Measurements from ENCODE around the gene BLM.

The BLM gene

DNA sequence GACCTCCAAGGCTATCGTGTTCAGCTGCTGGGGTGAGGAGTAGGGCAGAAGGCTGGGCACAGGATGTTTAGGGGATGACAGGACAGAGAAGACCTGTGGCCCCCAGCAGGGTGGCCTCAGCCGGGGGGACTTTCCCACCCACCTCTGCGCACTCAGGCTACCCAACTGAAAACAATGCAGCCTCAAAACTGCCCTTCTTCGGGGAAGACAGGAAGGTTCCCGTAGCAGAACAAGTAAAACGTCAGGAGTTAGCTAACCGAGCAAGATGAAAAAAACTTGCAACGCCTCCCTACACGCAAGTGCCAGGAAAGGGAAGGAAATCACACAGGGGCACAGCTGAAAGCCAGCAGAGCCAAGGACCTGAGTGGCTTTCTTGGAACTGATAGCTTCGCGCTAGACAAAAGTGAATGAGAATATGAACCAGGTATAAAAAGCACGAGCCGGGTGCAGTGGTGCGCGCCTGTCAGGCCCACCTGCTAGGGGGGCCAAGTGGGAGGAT is 112.8 kb downstream of the BLM start:
- Histone ChIP-seq H3K4me3 (ENCODE audit: low read depth, low read length) (no peak overlapping the region), H3K27me3 (ENCODE audit: control insufficient read depth, insufficient read depth, low read length) (no peaks in the 10 kb centered on the region), H3K4me1 (ENCODE audit: control insufficient read depth, insufficient read depth, low read length) (peaks cover 4% of the 10 kb centered on the region), H3K36me3 (ENCODE audit: control insufficient read depth, insufficient read depth, low read length) (no peaks in the 10 kb centered on the region), H3K9ac (ENCODE audit: low read depth, low read length) (no peak overlapping the region), H3K9me3 (ENCODE audit: control insufficient read depth, insufficient read depth, low read length) (no peaks in the 10 kb centered on the region)

DNA sequence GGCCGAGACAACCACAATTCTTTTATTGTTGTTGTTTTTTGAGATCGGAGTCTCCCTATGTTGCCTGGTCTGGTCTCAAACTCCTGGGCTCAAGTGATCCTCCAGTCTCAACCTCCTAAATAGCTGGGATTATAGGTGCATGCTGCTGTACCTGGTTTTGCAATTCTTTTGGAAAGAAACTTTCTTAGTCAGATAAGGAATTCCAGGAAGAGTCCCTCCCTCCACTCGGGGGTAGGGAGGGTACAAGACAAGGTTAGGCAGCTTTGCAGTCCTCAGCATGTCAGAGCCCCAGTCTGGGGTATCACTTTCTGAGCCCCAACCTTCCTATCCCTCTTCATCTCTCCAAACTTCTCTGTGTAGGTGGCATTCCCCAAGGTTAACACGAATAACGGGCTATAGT is 117.5 kb downstream of the BLM start:
- H3K27me3 ChIP-seq (ENCODE audit: control insufficient read depth, insufficient read depth, low read length), result no peaks in the 10 kb centered on the region
- H3K9ac ChIP-seq (ENCODE audit: low read depth, low read length), result no peak overlapping the region
- no peak overlapping the region for H3K4me3 ChIP-seq (ENCODE audit: low read depth, low read length)
- no peaks in the 10 kb centered on the region for H3K36me3 ChIP-seq (ENCODE audit: control insufficient read depth, insufficient read depth, low read length)
- peaks cover 5% of the 10 kb centered on the region for H3K4me1 ChIP-seq (ENCODE audit: control insufficient read depth, insufficient read depth, low read length)
- no peaks in the 10 kb centered on the region for H3K9me3 ChIP-seq (ENCODE audit: control insufficient read depth, insufficient read depth, low read length)

DNA sequence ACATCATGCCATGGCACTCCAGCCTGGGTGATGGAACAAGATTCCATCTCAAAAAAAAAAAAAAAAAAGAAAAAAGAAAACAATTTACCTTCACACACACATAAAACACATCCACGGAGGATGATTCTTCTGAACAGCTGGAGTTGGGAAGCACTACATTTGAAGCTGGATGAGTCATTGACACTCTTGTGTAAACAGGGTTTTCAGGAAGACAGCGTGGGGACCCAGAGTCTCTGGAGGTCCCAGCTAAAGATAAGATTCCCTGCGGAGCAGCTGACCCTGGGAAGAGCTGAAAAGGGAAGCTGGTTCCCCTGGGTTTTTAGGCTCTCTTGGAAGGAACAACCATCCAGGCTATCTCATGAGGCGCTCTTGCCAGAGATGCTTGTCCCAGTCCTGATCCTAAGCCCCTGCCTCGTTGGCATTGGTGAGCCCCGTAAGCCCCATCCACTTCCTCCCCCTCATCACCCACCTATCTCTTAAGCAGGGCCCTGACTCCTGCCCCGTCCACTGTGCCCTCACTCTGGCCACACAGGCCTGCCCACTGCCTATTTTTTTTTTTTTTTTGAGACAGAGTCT is 119.2 kb downstream of the BLM start:
- no peaks in the 10 kb centered on the region for H3K27me3 ChIP-seq (ENCODE audit: control insufficient read depth, insufficient read depth, low read length)
- no peak overlapping the region for H3K4me3 ChIP-seq (ENCODE audit: low read depth, low read length)
- no peaks in the 10 kb centered on the region for H3K36me3 ChIP-seq (ENCODE audit: control insufficient read depth, insufficient read depth, low read length)
- H3K9me3 ChIP-seq (ENCODE audit: control insufficient read depth, insufficient read depth, low read length), result no peaks in the 10 kb centered on the region
- peaks cover 10% of the 10 kb centered on the region for H3K4me1 ChIP-seq (ENCODE audit: control insufficient read depth, insufficient read depth, low read length)
- H3K9ac ChIP-seq (ENCODE audit: low read depth, low read length), result no peak overlapping the region

DNA sequence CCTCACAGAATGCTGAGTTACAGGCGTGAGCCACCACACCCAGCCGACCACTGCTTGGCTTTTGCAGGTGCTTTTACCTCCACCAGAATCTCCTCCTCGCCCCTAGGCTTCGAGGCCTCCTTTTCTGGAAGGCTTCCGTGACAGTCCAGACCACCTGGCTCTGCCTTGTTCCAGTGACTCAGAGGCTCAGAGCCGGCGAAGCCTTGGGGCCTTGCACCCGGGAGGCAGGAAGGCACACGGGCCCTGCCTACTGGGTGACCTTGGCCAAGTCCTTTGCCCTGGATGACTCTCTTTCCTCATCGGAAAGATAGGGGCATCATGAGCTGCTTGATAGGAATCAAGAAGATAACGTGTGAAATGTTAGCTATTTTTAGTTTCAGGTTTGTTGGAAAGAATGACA is 119.9 kb downstream of the BLM start:
- no peak overlapping the region for H3K4me3 ChIP-seq (ENCODE audit: low read depth, low read length)
- H3K4me1 ChIP-seq (ENCODE audit: control insufficient read depth, insufficient read depth, low read length), result peaks cover 10% of the 10 kb centered on the region
- H3K9me3 ChIP-seq (ENCODE audit: control insufficient read depth, insufficient read depth, low read length), result no peaks in the 10 kb centered on the region
- H3K36me3 ChIP-seq (ENCODE audit: control insufficient read depth, insufficient read depth, low read length), result no peaks in the 10 kb centered on the region
- no peak overlapping the region for H3K9ac ChIP-seq (ENCODE audit: low read depth, low read length)
- H3K27me3 ChIP-seq (ENCODE audit: control insufficient read depth, insufficient read depth, low read length), result no peaks in the 10 kb centered on the region

DNA sequence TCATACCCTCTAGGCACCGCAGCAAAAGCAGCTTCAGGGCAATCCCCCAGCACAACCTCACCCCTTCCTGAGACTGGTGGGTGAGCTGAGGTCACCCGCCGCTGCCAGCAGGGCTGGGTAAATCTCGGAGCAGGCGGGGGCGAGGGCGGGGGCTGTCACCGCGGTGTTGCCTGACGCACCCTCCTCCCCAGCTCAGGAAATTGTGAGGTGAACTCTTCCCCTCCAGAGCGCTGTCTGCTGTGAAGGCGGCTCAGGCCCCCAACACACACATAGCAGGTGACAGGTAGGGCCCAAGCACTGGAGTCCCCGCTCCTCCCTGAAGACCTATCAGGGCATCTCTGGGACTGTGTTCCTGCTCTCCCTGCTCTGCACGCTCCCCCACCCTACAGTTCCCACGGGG is 121.0 kb downstream of the BLM start:
- no peak overlapping the region for H3K9ac ChIP-seq (ENCODE audit: low read depth, low read length)
- no peak overlapping the region for H3K4me3 ChIP-seq (ENCODE audit: low read depth, low read length)
- no peaks in the 10 kb centered on the region for H3K27me3 ChIP-seq (ENCODE audit: control insufficient read depth, insufficient read depth, low read length)
- H3K36me3 ChIP-seq (ENCODE audit: control insufficient read depth, insufficient read depth, low read length), result no peaks in the 10 kb centered on the region
- H3K9me3 ChIP-seq (ENCODE audit: control insufficient read depth, insufficient read depth, low read length), result no peaks in the 10 kb centered on the region
- peaks cover 10% of the 10 kb centered on the region for H3K4me1 ChIP-seq (ENCODE audit: control insufficient read depth, insufficient read depth, low read length)

DNA sequence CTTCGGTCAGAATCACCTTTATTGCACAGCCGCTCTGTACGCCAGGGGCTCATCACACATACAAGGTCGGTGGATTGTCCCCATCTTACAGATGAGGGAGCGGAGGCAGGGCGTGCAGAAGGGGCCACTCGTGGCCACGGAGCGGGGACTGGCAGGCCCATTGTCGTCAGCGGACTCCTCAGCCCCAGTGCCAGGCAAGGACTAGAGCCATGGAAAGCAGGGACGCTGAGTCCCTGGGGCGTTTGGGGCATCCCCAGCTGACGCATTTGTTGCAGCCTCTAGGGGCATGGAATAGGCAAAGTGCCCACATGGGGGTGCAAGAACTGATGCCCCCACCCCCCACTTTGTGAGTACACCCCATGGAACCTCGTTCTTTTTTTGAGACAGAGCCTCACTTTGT is 121.4 kb downstream of the BLM start:
- no peaks in the 10 kb centered on the region for H3K36me3 ChIP-seq (ENCODE audit: control insufficient read depth, insufficient read depth, low read length)
- H3K27me3 ChIP-seq (ENCODE audit: control insufficient read depth, insufficient read depth, low read length), result no peaks in the 10 kb centered on the region
- no peaks in the 10 kb centered on the region for H3K9me3 ChIP-seq (ENCODE audit: control insufficient read depth, insufficient read depth, low read length)
- H3K9ac ChIP-seq (ENCODE audit: low read depth, low read length), result no peak overlapping the region
- no peak overlapping the region for H3K4me3 ChIP-seq (ENCODE audit: low read depth, low read length)
- H3K4me1 ChIP-seq (ENCODE audit: control insufficient read depth, insufficient read depth, low read length), result peaks cover 10% of the 10 kb centered on the region

DNA sequence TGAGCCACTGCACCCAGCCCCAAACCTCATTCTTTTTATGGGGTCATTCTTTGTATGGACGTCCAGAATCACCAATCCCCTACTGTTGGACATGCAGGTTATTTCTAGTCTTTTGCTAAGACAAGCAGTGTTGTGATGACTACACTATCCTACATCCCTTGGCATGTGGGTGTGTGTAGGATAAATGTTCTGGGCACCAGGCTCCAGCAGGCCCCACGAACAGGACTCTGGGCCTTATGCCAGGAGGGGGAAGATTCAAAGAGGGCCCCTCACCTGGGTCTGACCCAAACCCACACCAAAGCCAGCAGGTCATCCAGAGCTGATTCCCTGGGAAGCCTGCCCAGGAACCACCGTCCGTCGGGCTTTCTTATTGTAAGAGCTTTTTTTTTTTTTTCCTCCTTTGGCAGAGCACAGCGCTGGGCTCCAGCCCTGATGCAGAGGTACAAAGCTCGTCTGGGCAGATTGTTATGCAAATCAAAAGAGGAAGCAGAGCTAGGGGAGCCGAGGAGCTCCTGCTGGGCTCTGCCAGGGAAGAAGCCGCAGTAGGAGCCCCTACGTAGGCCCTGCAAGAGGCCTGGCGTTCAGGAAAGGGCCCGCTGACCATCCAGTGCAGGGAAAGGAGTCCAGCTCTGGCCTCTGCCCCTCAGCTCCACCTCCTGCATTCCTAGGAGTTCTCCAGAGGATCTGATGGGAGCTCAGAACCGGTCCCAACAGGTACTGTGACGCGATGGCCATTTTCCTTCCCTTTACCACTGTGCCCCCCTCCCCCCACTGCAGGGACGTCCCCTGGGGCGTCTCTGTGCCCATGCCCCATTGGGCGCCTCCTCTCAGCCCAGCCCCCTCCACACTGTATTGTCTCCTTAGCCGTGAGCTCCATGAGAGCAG is 122.3 kb downstream of the BLM start:
- Histone ChIP-seq H3K9ac (ENCODE audit: low read depth, low read length) (no peak overlapping the region), H3K4me1 (ENCODE audit: control insufficient read depth, insufficient read depth, low read length) (peaks cover 8% of the 10 kb centered on the region), H3K4me3 (ENCODE audit: low read depth, low read length) (peak overlapping the region; percentile 1), H3K9me3 (ENCODE audit: control insufficient read depth, insufficient read depth, low read length) (no peaks in the 10 kb centered on the region), H3K27me3 (ENCODE audit: control insufficient read depth, insufficient read depth, low read length) (no peaks in the 10 kb centered on the region), H3K36me3 (ENCODE audit: control insufficient read depth, insufficient read depth, low read length) (no peaks in the 10 kb centered on the region)

DNA sequence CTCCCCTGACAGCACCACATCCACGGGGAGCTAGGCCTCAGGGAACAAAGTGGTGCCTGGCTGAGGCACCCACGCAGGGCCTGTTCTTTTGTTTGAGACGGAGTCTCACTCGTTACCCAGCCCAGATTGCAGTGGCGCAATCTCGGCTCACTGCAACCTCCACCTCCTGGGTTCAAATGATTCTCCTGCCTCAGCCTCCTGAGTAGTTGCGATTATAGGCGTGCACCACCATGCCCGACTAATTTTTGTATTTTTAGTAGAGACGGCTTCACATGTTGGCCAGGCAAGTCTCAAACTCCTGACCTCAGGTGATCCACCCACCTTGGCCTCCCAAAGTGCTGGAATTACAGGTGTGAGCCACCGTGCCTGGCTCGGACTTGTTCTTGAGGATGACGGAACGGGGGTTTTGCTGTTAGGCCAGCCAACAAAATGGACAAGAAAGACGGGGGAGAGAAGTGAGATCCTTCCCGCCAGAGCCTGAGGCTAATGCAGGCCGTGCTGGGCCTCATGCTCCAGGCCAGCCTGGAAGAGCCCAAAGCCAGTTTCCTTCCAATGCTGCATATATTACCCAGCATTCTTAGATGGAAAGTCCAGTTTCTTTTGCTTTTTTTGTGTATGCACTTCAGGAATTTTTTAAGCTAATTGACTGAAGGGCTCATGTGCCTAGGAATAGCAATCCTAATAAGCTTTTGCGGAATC is 123.2 kb downstream of the BLM start:
- Histone ChIP-seq H3K4me1 (ENCODE audit: control insufficient read depth, insufficient read depth, low read length) (peaks cover 8% of the 10 kb centered on the region), H3K36me3 (ENCODE audit: control insufficient read depth, insufficient read depth, low read length) (no peaks in the 10 kb centered on the region), H3K9ac (ENCODE audit: low read depth, low read length) (peak overlapping the region; percentile 39), H3K4me3 (ENCODE audit: low read depth, low read length) (peak overlapping the region; percentile 1), H3K27me3 (ENCODE audit: control insufficient read depth, insufficient read depth, low read length) (no peaks in the 10 kb centered on the region), H3K9me3 (ENCODE audit: control insufficient read depth, insufficient read depth, low read length) (no peaks in the 10 kb centered on the region)

DNA sequence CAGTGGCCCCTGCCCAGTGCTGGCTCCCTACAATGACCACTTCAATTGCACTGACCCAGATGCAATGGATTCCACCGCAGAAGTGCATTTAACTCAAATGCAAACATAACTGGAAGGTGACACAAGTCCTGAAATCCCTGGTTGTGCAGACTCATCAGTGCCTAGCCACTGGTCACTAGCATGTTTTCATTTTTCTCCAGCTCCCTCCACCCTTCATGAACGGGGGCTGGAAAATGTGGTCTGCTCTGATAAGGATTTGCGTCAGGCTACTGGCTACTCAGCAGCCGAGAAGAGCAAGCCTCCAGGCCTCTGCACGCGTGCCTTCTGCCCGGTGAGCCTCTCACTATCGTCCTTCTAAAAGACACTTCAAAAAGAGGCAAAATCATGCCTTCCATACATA is 123.8 kb downstream of the BLM start:
- Histone ChIP-seq H3K27me3 (ENCODE audit: control insufficient read depth, insufficient read depth, low read length) (no peaks in the 10 kb centered on the region), H3K9ac (ENCODE audit: low read depth, low read length) (no peak overlapping the region), H3K36me3 (ENCODE audit: control insufficient read depth, insufficient read depth, low read length) (no peaks in the 10 kb centered on the region), H3K4me3 (ENCODE audit: low read depth, low read length) (no peak overlapping the region), H3K4me1 (ENCODE audit: control insufficient read depth, insufficient read depth, low read length) (peaks cover 8% of the 10 kb centered on the region), H3K9me3 (ENCODE audit: control insufficient read depth, insufficient read depth, low read length) (no peaks in the 10 kb centered on the region)

DNA sequence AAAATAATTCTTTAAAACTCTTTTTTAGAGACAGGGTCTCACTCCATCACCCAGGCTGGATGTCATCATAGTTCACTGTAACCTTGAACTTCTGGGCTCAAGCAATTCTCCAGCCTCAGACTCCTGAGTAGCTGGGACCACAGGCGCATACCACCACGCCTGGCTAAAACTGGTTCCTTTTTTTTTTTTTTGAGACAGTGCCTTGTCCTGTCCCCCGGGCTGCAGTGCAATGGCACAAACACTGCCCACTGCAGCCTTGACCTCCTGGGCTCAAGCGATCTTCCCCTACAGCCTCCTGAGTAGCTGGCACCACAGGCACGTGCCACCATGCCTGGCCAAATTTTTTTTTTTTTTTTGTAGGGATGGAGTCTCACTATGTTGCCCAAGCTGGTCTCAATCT is 127.5 kb downstream of the BLM start:
- Histone ChIP-seq H3K4me3 (ENCODE audit: low read depth, low read length) (no peak overlapping the region), H3K27me3 (ENCODE audit: control insufficient read depth, insufficient read depth, low read length) (no peaks in the 10 kb centered on the region), H3K9me3 (ENCODE audit: control insufficient read depth, insufficient read depth, low read length) (no peaks in the 10 kb centered on the region), H3K9ac (ENCODE audit: low read depth, low read length) (no peak overlapping the region), H3K4me1 (ENCODE audit: control insufficient read depth, insufficient read depth, low read length) (peaks cover 5% of the 10 kb centered on the region), H3K36me3 (ENCODE audit: control insufficient read depth, insufficient read depth, low read length) (no peaks in the 10 kb centered on the region)

DNA sequence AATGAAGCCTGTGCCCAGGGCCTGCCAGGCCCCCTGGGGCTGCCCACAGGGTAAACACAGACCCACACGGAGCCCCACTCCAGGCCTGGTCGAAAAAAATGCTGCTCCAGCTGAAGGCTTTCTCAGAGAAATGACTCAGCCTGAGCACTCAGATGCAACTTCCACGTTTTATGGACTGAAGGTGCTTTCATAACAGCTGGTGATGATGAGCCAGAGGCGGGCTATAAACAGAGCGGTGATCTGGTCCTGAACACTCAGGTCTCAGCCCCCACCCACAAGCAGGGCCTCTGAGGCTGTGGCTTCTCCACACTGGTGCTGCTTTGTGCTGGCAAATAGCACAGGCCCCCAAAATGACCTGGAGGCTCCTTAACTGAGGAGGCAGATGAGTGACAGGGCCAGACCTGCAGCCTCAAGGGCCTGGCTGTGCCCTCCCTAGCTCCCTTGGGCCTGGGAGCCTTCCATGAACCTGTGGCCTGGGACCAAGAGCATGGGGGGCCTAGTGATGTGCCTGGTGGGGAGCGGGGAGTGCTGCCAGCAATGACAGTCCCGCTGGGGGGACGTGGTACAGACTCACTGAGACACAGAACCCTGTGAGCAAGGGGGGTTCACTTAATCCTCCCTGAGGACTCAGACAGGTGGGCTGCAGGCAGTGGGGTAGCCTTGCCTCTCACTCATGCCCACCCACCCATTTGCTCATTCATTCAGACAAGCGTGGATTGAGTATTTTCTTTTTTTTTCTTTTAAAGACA is 128.2 kb downstream of the BLM start:
- no peaks in the 10 kb centered on the region for H3K36me3 ChIP-seq (ENCODE audit: control insufficient read depth, insufficient read depth, low read length)
- no peaks in the 10 kb centered on the region for H3K9me3 ChIP-seq (ENCODE audit: control insufficient read depth, insufficient read depth, low read length)
- H3K9ac ChIP-seq (ENCODE audit: low read depth, low read length), result no peak overlapping the region
- H3K4me1 ChIP-seq (ENCODE audit: control insufficient read depth, insufficient read depth, low read length), result peaks cover 5% of the 10 kb centered on the region
- H3K27me3 ChIP-seq (ENCODE audit: control insufficient read depth, insufficient read depth, low read length), result no peaks in the 10 kb centered on the region
- no peak overlapping the region for H3K4me3 ChIP-seq (ENCODE audit: low read depth, low read length)

Data from iPS-15b (cell line).